NCI-H1694 treated with DMSO at 0.1 percent for 48 hours (cell line): ENCODE results near the gene PLCB1.
A peak's percentile ranks its signal among the peaks of the same experiment; 100 is the strongest.

ENCODE experiments used
- DNase-seq: peaks from one replicate; lab custom pipeline; 2025; lab: John Stamatoyannopoulos, UW

PLCB1 gene

DNA sequence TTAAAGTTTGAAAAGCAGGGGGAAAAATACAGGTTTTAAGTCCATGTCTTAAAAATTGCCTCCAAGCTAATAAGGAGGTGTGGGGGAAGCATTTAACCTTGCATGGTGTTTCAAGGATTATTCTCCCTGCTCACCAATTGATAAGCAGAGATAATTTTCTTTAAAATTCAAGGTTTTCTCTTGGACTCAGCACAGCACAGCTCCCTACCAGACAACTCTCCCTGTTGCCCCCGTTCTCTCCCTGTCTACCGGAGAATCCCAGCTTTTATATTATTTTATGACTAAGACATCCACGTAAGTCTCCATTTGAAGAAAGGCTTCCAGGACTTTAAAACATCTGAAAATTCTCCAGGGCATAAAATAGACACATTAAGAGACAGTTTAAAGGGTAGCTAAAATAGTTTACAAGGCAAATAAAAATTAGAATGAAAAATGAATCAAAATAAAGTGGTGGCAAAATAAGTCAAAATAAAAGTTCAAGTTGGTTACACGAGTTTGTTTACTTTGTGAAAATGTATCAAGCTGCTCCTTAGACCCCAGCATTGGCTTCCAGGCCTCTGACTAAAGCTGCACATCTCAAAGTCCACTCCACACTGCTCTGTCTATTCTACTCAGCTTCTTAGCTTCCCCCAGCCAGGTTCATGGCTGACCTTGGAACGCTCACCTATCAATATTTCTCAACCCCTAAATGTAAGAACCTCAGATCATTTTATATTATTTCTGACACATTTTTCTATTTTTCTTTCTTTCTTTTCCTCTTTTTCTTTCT lies 748.2 kb downstream of the PLCB1 start:
- no peak for DNase-seq

DNA sequence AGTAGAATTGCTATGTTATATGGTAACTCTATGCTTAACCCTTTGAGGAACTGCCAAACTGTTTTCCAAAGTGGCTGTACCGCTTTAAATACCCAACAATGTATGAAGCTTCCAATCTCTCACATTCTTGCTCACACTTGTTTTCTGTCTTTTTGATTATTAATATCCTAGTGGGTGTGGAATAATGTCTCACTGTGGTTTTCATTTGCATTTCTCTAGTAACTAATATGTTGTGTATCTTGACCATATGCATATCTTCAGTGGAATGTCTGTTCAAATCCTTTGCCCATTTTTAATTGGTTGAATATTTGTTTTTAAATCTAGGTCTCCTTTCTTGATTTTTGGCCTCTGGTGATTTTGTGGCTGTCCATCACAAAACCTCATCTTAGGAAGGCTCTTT lies 759.0 kb downstream of the PLCB1 start:
- no peak for DNase-seq

DNA sequence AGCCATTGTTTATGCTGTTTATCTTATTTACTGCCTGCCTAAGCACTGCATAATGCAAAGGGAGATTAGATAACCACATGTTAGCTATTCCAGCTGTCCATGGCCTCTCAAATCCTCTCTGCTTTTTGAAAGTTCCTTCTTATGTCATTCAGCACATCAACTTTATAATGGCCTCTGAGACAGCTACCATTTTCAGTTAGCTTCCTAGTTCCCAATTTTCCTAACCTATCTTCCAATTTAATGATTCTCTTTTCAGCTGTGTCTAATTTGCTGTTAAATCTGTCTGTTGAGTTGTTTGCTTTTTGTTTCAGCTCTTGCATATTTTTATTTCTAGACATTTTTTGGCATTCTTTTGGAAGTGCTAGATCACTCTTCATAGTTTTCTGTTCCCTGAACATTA lies 763.4 kb downstream of the PLCB1 start:
- DNase-seq = no peak

DNA sequence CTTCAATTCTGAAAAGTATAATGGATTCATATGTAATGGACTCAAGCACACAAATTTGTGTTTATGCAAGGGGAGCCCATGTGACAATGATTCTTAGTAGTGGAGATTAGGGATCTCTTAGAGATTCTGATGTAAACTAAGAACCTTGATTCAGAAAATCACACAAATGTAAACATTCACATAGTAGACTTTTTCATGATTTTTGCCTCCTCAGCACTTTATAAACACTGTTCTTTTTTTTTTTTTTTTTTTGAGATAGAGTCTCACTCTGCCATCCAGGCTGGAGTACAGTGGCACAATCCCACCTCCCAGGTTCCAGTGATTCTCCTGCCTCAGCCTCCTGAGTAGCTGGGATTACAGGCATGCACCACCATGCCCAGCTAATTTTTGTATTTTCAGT lies 766.8 kb downstream of the PLCB1 start:
- no peak for DNase-seq

DNA sequence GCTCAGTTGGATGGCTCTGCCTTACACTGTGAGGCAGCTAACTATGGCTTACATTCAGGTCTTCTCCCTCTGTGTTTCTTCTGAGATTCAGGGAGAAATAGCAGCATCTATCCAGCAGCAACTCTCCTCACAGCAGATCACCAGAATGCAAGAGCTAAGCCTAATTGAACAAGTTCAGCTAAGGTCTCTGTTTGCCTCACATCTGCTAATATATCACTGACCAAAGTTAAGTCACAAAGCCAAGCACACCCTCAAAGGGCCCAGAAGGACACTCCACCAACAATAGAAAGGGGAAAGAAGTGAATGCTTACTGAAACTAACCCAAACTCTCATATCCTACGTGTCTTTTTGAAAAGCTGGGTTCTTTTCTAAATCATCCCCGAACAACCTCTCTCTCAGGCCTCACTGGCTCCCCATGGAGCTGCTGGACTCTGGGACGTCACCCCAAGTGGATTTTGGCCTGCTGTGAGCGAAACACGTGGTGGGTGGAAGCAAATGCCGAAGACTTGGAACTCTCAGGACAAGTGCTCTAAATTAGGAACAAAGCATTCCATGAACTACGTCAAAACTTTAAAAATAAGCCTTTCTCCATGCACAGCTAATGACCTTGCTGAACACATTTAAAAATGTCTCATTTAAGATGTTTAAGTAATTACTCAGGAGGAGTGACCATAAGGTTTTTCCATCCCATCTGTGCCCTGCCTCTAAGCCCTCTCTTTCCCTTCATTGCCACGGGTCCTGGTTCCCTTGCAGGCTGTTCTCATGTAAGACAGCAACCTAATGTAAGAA lies 769.4 kb downstream of the PLCB1 start:
- DNase-seq = no peak

DNA sequence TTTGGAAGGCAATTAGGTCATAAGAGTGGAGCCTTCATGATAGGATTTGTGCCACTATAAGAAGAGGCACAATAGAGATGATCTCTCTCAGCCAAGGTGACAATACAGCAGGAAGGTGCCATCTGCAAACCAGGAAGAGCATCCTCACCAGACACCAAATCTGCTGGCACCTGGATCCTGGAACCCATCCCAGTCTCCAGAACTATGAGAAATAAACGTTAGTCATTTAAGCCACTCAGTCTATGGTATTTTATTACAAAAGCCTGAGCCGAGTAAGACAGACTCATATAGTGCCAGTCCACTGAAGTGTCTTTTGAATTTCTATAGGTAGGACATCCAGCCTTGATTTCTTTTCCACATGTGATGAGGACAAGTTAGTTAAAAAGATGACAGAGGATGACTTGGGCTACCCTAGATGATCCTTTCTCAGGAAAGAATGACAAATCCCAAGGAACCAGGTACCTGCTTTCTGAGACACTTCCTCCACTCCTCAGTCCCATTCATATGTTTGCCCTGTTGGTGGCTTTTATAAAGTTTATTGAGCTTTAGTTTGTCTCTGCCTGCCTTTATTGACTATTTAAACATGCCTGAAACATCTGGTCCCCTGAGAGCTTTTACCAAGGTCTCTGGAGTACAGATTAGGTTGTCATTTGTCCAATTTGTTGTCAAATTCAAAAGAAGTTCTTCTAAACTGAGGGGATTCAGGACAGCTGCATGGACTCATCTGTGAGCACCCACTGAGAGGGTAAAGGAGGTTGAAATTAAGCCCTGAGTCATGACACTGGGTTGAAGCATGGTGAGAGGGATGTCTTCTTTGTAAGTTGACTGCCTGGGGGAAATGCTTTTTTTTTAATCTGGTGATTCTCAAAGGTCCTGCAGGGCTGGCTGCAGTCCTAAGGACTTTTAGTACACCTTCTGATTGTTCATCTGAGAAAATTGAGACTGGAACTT lies 771.9 kb downstream of the PLCB1 start:
- DNase-seq = no peak

DNA sequence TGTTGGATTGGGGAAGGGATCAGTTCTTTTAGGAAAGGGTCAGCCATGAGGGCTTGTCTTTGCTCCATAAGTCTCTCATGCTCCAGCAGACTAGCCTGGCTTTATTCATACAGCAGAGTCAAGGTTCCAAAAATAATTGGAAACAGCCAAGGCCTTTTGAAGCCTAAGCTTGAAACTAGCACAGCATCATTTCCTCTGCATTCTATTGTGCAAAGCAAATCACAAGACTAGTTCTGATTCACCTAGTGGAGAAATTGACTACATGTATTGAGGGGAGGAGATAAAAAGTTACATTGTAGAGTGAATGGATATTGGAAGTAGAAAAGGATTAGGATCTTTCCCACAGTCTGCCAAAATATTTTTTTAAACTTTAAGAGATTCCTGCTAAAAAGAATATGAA lies 777.5 kb downstream of the PLCB1 start:
- DNase-seq = no peak

DNA sequence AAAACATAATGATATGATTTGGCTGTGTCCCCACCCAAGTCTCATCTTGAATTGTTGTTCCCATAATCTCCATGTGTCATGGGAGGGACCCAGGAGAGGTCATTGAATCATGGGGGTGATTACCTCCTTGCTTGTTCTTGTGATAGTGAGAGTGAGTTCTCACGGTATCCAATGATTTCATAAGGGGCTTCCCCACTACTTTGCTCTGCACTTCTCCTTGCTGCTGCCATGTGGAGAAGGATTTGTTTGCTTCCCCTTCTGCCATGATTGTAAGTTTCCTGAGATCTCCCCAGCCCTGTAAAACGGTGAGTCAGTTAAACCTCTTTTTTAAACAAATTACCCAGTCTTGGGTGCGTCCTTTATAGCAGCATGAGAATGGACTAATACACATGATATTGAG lies 780.0 kb downstream of the PLCB1 start:
- DNase-seq = no peak

DNA sequence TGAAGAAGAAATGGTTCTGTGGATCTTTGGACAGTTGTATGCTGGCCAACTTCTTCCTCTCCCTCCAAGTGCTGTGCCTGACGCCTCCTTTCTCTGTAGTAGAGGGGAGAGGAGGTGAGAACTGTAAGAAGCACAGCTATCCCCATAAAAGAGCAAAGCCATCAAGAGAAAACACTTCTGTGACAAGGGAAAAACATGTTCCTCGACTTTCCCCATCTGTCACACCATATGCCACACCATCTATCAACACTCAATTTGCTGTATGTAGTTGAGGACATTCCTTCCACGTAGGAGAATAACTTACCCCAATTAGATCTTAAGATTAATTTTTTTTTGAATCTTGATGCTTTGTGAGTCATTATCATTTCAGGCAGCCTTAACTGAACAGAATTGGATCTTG lies 780.7 kb downstream of the PLCB1 start:
- peak; percentile 81 for DNase-seq

DNA sequence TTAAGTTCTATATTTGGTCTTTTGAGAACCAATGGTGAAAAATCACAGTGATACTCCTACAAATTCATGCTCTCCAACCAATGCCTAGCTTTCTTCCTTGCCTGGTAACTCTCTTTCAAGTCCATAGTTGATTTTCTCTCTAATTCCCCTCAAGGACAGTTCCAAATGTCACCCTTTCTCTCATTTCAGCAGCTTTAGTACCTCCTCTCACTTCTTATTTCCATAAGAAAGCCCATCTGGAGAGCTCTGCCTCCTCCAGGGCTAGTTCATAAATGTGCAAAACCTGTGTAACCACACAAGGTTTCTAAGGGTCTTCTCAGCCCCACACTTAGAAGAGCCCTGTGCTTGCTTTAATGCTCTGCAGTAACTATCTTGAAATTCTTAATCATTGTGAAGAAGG lies 781.4 kb downstream of the PLCB1 start:
- no peak for DNase-seq

DNA sequence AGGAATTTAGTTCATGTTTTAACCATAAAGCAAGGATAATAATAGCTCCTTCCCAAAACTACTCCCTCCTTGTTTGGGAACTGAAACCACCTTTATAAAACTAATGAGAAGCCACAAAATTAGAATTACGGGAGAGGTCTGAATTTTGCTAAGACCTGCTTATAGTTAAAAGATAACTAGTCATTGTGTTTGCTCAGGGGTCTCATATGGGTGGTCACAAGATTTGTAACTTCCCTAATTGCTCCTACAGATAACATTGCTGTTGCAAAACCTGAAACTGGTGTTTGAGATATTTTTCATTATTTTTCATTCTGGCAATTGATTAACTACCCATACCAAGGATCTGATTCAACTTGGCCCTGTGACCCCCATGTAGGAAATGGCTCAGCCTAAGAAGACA lies 782.4 kb downstream of the PLCB1 start:
- DNase-seq = no peak

DNA sequence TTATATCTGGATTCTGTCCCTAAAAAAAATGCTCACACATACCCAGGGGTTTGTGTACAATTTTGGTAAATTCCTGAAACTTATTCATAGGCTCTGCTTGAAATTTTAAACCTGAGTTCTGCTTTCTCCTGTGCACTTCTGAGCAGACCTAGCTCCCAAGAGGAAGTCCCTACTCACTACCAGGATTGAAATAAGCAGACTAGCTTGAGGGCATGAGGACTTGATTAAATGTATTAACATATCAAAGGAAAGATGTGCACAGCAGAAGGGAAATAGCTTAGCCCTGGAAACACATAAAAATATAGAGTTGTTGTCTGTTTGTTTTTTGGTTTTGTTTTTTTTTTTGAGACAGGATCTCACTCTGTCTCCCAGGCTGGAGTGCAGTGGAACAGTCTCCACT lies 785.0 kb downstream of the PLCB1 start:
- no peak for DNase-seq

DNA sequence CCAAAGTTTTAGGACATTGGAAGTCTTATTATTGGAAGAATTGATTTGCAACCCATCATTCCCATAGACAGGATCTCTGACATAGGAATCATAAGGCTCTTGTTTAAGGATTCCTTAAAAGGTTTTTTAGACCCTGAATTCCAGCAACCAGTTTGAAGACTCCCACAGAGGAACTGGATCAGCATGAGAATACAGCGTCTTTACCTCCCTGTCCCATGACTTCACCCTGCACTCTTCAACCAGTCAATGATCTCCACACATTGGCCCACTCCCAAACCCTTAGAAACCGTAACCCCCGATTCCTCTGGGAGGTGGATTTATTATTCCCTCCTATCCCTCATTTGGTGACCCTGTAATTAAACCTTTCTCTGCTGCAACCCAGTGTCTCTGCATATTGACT lies 786.1 kb downstream of the PLCB1 start:
- no peak for DNase-seq

DNA sequence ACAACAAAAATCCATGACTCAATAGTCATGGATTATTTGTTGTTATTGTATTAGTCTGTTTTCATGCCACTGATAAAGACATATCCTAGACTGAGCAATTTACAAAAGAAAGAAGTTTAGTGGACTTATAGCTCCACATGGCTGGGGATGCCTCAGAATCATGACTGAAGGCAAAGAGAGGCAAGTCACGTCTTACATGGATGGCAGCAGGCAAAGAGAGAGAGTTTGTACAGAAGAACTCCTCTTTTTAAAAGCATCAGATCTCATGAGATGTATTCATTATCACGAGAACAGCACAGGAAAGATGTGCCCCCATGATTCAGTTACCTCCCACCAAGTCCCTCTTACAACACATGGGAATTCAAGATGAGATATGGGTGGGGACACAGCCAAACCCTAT lies 792.5 kb downstream of the PLCB1 start:
- DNase-seq = no peak

DNA sequence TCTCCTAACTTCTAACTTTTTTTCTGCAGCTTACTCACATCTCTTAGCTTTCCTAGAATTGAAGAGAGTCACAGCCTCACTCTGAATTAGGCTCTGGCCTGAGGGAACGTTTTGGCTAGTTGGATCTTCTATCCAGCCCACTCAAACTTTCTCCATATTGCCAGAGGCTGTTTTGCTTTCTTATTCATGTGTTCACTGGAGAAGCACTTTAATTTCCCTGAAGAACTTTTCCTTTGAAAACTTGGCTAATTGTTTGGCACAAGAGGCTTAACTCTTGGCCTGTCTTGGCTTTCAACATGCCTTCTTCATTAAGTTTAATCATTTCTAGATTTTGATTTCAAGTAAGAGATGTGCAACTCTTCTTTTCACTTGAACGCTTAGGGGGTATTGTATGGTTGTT lies 798.7 kb downstream of the PLCB1 start:
- DNase-seq = no peak

DNA sequence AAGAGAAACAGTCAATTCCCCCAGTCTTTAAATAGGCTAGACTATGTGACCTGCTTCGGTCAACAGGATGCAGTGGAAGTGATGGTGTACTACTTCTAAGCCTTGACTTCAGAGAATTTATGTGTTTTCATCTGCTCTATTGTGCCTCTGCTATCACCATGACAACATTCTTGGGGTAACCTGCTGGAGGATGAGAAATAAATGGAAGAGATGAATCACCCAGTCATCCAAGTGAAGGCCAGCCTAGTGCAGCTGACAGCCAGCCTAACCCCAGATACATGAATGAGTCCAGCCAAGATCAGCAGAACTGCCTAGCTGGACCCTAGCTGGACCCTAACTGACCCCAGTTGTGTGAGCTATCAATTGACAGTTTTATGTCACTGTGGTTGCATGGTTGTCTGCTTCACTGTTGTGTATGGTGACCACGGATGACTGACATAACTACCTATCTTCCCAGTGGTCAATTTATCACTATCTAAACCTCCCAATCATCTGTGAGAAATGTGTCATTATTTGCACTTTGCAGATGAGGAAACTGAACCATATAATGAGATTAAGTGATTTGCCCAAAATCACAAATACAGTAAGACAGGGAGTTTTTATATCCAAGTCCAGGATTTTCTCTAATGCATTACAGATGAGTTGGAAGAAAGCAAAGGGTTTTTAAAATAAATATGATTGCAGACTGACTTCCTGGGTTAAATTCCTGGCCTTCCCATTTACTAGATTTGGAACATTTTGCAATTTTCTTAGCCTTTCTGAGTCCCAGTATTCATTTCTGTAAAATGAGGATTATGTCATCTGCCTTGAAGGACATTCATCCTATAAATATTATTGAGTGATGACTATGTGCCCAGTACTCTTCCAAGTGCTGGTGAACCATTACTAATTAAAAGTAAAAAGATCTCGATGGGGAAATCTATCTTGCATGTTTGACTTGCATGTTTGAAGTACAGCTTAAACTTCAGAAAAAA lies 800.4 kb downstream of the PLCB1 start:
- DNase-seq = no peak

DNA sequence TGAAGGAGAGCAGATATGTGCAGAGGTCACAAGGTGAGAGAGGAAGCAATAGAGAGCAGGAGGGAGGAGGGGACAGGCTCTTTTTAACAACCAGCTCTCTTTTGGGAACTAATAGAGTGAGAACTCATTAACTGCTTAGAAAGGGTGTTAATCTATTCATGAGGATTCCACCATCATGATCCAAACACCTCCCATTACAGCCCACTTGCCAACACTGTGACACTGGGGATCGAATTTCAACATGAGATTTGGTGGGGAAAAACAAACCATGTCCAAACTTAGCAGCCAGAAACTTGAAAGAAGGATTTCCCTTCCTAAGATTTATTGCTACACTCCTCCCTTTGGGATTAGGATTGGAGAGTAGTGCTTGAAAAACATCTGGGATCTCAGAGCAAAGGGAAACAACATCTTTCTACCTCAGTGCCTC lies 801.3 kb downstream of the PLCB1 start:
- DNase-seq = no peak

DNA sequence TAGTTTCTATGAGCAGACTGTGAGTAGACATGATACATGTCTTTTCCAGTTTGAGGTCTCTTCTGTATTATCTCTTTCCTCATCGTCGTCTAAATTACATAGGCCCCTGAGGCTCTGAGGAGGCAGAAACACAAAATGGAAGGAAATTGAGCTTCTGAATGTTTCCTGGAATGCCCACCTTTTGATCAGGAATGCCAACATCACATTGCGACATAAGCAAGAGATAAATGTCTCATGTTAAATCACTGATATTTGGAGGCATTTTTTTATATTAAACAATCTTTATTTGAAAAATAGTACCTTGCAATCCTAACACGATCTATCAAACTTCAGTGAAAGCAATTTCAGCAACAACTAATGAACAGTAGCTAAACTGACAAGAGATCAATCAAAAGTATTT lies 802.3 kb downstream of the PLCB1 start:
- DNase-seq = no peak
